ENCODE measurements around the gene CENPU. TPM values are rescaled to one million over a fixed set of nuclear protein-coding genes. Genes with fewer than 3 reads are reported as not detected.

The CENPU gene
- total and polyA plus RNA-seq, 2 donors (not counting 1 experiment from before 2014, with no cell fraction given), result 1.6 to 2.1 TPM

GRCh38 chr4:184675821-184676492, 57.9 kb downstream of the CENPU start:
- H3K4me2 ChIP-seq (replicated peaks; ENCODE audit: low read depth, low read length, poor library complexity, severe bottlenecking), result no peak overlapping the region
- no peak overlapping the region for H3K4me3 Mint-ChIP-seq
- no peaks in the 10 kb centered on the region for H3K79me2 ChIP-seq (ENCODE audit: control insufficient read depth, insufficient read depth, low read length)
- no peaks in the 10 kb centered on the region for H3K9me3 ChIP-seq (ENCODE audit: control extremely low read depth in 1 of 3, control insufficient read depth in 2 of 3, insufficient read depth in 1 of 3, low read length in 2 of 3)
- no peaks in the 10 kb centered on the region for H3K27me3 Mint-ChIP-seq
- H3K36me3 ChIP-seq (replicated peaks in 1 of 2; ENCODE audit: control extremely low read depth in 1 of 2, control insufficient read depth in 1 of 2, extremely low read depth in 1 of 2, insufficient read depth in 2 of 2, low read length in 1 of 2), result peaks cover 0 to 21% of the 10 kb centered on the region in 2 experiments
- H3K4me1 Mint-ChIP-seq, result no peaks in the 10 kb centered on the region
- intact Hi-C loops (cut with micrococcal nuclease), result no loop called here
- no peak overlapping the region for H3K27ac ChIP-seq (ENCODE audit: low read length in 2 of 2)
- H3K9me3 Mint-ChIP-seq (ENCODE audit: insufficient read depth), result no peaks in the 10 kb centered on the region
- no peak overlapping the region for H3K4me3 ChIP-seq (ENCODE audit: control extremely low read depth in 1 of 5, extremely low read depth in 1 of 5, insufficient read depth in 1 of 5, low read depth in 2 of 5, low read length in 4 of 5)
- no peaks in the 10 kb centered on the region for H4K20me1 ChIP-seq (ENCODE audit: control insufficient read depth, insufficient read depth, low read length, poor library complexity, severe bottlenecking)
- DNase-seq (no peak), ATAC-seq (ENCODE audit: low read depth) (no peak)
- CTCF ChIA-PET, result no interaction called here
- H2AFZ ChIP-seq (ENCODE audit: insufficient read depth, low read depth, low read length, poor library complexity, severe bottlenecking), result no peak overlapping the region
- no peaks in the 10 kb centered on the region for H3K27me3 ChIP-seq (replicated peaks in 1 of 4; ENCODE audit: control extremely low read depth in 1 of 4, control insufficient read depth in 3 of 4, insufficient read depth in 4 of 4, low read length in 3 of 4)
- POLR2A ChIA-PET, result no interaction called here
- no peaks in the 10 kb centered on the region for H3K4me1 ChIP-seq (ENCODE audit: control insufficient read depth in 2 of 2, insufficient read depth in 2 of 2, low read length in 2 of 2)
- no peak overlapping the region for H3K9ac ChIP-seq (ENCODE audit: low read length)
- no peak for TF ChIP-seq EZH2 (IDR thresholded peaks at IDR 0.05; ENCODE audit: borderline replicate concordance, insufficient read depth, low read depth, low read length, poor library complexity, severe bottlenecking)
- TF ChIP-seq CTCF (IDR thresholded peaks at IDR 0.05), result no peak
- no peak overlapping the region for H3K27ac Mint-ChIP-seq
- WGBS (ENCODE audit: insufficient coverage), result 90% methylated on average over 2 of the region's 3 CpGs

- POLR2A ChIA-PET, result no interaction called here
- H3K4me3 ChIP-seq (ENCODE audit: control extremely low read depth in 1 of 5, extremely low read depth in 1 of 5, insufficient read depth in 1 of 5, low read depth in 2 of 5, low read length in 4 of 5), result no peak overlapping the region
- intact Hi-C loops (cut with micrococcal nuclease), result no loop called here
- H3K27ac ChIP-seq (ENCODE audit: low read length in 2 of 2), result no peak overlapping the region
- Mint-ChIP-seq H3K4me1 (no peaks in the 10 kb centered on the region), H3K27ac (no peak overlapping the region), H3K27me3 (no peaks in the 10 kb centered on the region), H3K4me3 (no peak overlapping the region), H3K9me3 (ENCODE audit: insufficient read depth) (no peaks in the 10 kb centered on the region)
- no peaks in the 10 kb centered on the region for H3K4me1 ChIP-seq (ENCODE audit: control insufficient read depth in 2 of 2, insufficient read depth in 2 of 2, low read length in 2 of 2)
- H3K36me3 ChIP-seq (replicated peaks in 1 of 2; ENCODE audit: control extremely low read depth in 1 of 2, control insufficient read depth in 1 of 2, extremely low read depth in 1 of 2, insufficient read depth in 2 of 2, low read length in 1 of 2), result peaks cover 0 to 18% of the 10 kb centered on the region in 2 experiments
- no peaks in the 10 kb centered on the region for H3K79me2 ChIP-seq (ENCODE audit: control insufficient read depth, insufficient read depth, low read length)
- DNase-seq (no peak), ATAC-seq (ENCODE audit: low read depth) (no peak)
- no peaks in the 10 kb centered on the region for H4K20me1 ChIP-seq (ENCODE audit: control insufficient read depth, insufficient read depth, low read length, poor library complexity, severe bottlenecking)
- TF ChIP-seq EZH2 (IDR thresholded peaks at IDR 0.05; ENCODE audit: borderline replicate concordance, insufficient read depth, low read depth, low read length, poor library complexity, severe bottlenecking), result no peak
- no peak for TF ChIP-seq CTCF (IDR thresholded peaks at IDR 0.05)
- H3K9me3 ChIP-seq (ENCODE audit: control extremely low read depth in 1 of 3, control insufficient read depth in 2 of 3, insufficient read depth in 1 of 3, low read length in 2 of 3), result no peaks in the 10 kb centered on the region
- CTCF ChIA-PET, result no interaction called here
- no peak overlapping the region for H3K9ac ChIP-seq (ENCODE audit: low read length)
- H3K27me3 ChIP-seq (replicated peaks in 1 of 4; ENCODE audit: control extremely low read depth in 1 of 4, control insufficient read depth in 3 of 4, insufficient read depth in 4 of 4, low read length in 3 of 4), result no peaks in the 10 kb centered on the region
- H2AFZ ChIP-seq (ENCODE audit: insufficient read depth, low read depth, low read length, poor library complexity, severe bottlenecking), result no peak overlapping the region
- 97% methylated on average over 3 of the region's 5 CpGs for WGBS (ENCODE audit: insufficient coverage)
- no peak overlapping the region for H3K4me2 ChIP-seq (replicated peaks; ENCODE audit: low read depth, low read length, poor library complexity, severe bottlenecking)
These were observed 58.9 kb downstream of the CENPU start for GRCh38 chr4:184675018-184675417.
